Measurements from ENCODE around the gene SNRPA.

The SNRPA gene

DNA sequence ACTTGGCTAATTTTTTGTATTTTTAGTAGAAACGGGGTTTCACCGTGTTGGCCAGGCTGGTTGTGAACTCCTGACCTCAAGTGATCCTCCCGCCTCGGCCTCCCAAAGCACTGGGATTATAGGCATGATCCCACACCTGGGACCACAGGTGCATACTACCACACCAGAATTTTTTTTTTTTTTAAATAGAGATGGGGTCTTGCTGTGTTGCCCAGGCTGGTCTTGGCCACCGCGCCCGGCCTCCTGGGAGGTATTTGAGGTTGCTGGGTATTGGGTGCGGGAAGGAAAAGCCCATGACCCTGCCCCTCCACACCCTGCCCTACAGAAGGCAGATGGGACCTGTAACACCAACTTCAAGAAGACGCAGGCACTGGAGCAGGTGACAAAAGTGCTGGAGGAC, 14.3 kb upstream of the SNRPA start:
- Mint-ChIP-seq H3K4me3 (no peak overlapping the region), H3K27ac (no peak overlapping the region), H3K4me1 (ENCODE audit: low read depth) (peaks cover 4% of the 10 kb centered on the region), H3K27me3 (no peaks in the 10 kb centered on the region), H3K36me3 (ENCODE audit: low read depth) (peaks cover 31% of the 10 kb centered on the region), H3K9me3 (no peaks in the 10 kb centered on the region)

DNA sequence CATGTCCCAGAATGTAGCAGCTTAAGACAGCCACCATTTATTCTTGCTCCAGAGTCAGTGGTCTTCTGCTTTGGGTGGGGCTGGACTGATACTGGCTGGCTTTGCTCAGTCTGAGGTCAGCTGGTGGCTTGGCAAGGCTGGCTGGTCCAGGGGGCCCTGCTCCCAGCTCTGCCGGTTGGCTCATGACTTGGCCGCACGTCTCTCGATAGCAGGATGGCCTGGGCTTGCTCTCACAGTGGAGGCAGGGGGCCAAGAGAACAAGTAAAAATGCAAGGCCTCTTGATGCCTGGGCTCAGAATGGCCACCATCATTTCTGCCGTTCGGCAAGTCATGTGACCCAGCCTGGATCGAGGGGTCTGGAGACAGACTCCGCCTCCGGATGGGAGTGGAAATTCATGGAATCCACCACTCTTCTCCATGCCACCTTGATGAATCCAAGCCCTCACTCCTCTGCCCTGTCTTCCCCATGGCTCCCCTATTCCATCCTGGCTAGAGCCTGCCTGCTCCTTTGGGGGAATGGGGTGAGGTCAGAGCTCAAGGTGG, 13.8 kb upstream of the SNRPA start:
- peaks cover 31% of the 10 kb centered on the region for H3K36me3 Mint-ChIP-seq (ENCODE audit: low read depth)
- peaks cover 4% of the 10 kb centered on the region for H3K4me1 Mint-ChIP-seq (ENCODE audit: low read depth)
- no peak overlapping the region for H3K4me3 Mint-ChIP-seq
- H3K27me3 Mint-ChIP-seq = no peaks in the 10 kb centered on the region
- H3K9me3 Mint-ChIP-seq = no peaks in the 10 kb centered on the region
- H3K27ac Mint-ChIP-seq = no peak overlapping the region

DNA sequence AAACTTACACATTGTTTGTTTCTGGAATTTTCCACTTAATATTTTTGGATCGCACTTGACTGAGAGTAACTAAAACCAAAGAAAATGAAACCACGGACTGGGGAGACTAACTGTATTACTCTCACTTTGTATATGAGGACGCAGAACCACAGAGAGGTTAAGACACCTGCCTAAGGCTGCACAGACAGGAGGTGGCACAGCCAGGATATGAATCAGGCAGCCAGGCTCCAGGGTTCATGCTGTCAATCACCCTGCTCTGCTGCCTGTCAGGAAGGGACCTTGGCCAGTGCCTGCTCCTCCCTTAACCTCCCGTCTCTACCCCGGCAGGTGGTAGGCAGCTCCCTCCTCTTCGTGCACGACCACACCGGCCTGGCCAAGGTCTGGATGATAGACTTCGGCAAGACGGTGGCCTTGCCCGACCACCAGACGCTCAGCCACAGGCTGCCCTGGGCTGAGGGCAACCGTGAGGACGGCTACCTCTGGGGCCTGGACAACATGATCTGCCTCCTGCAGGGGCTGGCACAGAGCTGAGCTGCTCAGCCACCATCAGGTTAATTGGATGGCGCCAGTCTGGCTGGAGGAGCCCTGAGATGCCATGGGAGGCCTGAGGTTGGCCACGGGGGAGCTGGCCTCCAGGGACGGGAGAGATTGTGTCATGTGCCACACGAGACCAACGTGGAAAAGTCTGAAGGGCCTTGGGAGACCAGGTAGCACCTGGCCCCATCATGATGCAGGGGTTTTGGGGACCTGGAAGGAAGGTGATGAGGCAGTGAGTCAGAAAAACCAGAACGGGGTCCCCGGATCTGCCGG, 11.8 kb upstream of the SNRPA start:
- H3K36me3 Mint-ChIP-seq (ENCODE audit: low read depth) = peaks cover 15% of the 10 kb centered on the region
- H3K4me3 Mint-ChIP-seq = no peak overlapping the region
- H3K27me3 Mint-ChIP-seq = no peaks in the 10 kb centered on the region
- no peaks in the 10 kb centered on the region for H3K9me3 Mint-ChIP-seq
- H3K4me1 Mint-ChIP-seq (ENCODE audit: low read depth) = peaks cover 4% of the 10 kb centered on the region
- peak overlapping the region; percentile 40 for H3K27ac Mint-ChIP-seq

DNA sequence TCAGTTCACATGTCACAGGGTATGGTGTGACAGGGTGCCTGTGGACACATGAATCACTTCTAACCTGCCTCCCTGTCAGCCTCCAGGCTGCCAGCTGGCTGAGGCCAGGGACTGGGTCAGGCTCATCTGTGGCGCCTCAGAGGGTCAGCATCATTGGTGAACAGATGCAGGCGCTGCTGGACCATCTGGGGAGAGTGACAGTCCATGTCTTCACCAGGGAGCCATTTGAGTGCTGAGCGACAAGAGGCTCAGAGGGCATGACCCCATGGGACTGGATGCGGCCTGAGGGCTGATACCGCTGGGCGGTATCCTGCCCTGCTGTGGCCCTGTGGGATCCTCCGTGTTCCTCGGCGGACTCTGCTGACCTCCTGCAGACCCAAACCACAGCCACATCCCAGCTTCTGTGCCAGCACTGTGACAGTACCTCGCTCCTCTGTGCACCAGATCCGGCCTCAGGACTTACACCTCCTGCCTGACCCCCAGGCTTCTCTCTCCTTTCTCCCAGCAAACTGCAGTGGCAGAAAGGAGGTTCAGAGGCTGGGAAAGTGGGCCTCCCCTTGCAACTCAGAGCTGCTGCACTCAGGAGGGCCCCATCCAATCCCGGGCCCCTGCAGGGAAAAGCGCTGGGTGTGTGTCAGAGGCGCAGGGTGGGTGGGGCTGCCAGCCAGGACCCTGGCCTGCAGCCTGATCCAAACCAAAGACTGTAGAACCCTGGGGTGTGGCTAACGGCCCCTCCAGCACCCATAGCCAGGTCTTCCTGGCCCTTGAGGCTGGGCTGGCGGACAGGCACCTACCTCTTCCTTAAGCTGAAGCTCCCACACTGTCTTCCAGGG, 10.9 kb upstream of the SNRPA start:
- Mint-ChIP-seq H3K4me1 (ENCODE audit: low read depth) (peaks cover 4% of the 10 kb centered on the region), H3K36me3 (ENCODE audit: low read depth) (peaks cover 12% of the 10 kb centered on the region), H3K4me3 (no peak overlapping the region), H3K9me3 (no peaks in the 10 kb centered on the region), H3K27me3 (no peaks in the 10 kb centered on the region), H3K27ac (no peak overlapping the region)

DNA sequence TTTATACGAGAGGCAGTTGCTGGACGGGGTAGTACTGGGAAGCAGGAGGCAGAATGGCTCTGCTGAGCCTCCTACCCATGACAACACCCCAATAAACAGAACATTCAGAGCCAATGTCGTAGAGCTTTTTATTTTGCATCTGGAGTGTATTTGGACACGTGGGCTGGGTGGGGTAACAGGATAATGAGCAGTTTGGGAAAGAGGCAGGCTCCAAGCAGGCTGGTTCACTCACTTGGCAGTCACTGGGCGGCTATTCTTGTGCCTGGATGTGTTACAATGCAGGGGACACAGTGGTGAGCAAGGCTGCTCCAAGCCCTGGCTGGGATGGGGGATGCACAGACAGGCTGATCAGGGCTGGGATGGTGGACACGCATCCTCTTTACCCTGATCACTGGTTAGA, 10.3 kb upstream of the SNRPA start:
- no peak overlapping the region for H3K27ac Mint-ChIP-seq
- peaks cover 4% of the 10 kb centered on the region for H3K4me1 Mint-ChIP-seq (ENCODE audit: low read depth)
- H3K9me3 Mint-ChIP-seq = no peaks in the 10 kb centered on the region
- H3K27me3 Mint-ChIP-seq = no peaks in the 10 kb centered on the region
- H3K36me3 Mint-ChIP-seq (ENCODE audit: low read depth) = peaks cover 6% of the 10 kb centered on the region
- no peak overlapping the region for H3K4me3 Mint-ChIP-seq

DNA sequence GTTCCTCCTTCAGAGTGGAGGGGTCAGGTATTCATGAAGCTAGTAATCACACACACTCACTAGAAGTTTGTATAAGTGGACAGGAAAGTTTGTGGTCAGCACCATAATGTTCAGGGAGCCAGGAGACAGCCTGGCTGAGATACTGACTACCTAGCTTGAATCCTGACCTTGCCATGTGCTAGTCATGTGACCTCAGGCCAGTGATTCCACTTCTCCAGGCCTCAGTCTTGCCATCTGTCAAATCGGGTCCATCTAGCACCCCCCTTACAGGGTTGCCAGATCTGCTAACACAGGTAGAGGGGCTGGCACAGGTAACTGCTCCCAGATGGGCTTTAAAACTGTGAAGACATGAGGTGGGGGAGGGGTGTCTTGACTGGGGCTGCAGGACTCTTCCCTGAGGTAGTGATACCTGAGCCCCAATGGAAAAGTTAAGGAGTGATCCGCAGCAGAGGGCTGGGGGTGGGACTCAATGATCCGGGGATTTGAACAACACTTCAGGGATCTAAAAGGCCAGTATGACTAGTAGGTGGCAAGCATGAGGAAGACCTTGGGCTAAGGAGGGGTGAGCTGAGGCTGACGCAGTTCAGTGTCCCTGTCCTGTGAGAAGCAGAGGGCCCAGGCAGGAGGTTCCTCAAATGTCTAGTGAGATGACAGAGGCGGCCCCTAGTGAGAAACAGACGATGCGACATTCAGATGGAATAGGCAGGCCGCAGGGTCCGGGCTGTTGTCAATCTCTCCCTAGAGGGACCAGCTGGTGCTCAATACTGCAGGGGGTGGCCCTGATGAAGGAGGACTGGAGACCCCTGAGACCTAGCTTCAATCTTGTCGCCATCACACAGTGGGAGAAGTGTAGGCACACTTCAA, 9.2 kb upstream of the SNRPA start:
- H3K36me3 Mint-ChIP-seq (ENCODE audit: low read depth) = peaks cover 5% of the 10 kb centered on the region
- peaks cover 4% of the 10 kb centered on the region for H3K4me1 Mint-ChIP-seq (ENCODE audit: low read depth)
- no peak overlapping the region for H3K4me3 Mint-ChIP-seq
- H3K9me3 Mint-ChIP-seq = no peaks in the 10 kb centered on the region
- H3K27ac Mint-ChIP-seq = no peak overlapping the region
- no peaks in the 10 kb centered on the region for H3K27me3 Mint-ChIP-seq

DNA sequence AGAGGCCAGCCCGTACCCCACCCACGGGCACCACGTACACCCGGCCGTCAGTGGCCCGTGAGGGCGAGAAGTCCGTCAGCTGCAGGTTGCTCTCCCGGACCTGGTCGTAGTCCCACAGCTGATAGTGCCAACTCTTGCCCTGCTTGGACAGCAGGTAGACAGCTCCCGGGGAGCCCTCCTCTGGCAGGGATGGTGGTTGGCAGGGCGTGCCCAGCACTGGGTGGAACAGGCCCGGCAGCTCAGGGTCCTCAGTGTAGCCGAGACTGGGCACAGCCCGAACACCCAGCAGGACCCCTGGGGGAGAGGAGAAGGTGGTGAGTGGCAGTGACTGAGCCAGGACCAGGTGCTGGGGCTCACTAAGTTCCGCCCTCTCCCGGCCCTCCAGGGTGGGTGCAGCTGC, 8.5 kb upstream of the SNRPA start:
- H3K4me1 Mint-ChIP-seq (ENCODE audit: low read depth) = peaks cover 4% of the 10 kb centered on the region
- no peak overlapping the region for H3K27ac Mint-ChIP-seq
- H3K4me3 Mint-ChIP-seq = no peak overlapping the region
- peaks cover 5% of the 10 kb centered on the region for H3K36me3 Mint-ChIP-seq (ENCODE audit: low read depth)
- H3K27me3 Mint-ChIP-seq = no peaks in the 10 kb centered on the region
- no peaks in the 10 kb centered on the region for H3K9me3 Mint-ChIP-seq

DNA sequence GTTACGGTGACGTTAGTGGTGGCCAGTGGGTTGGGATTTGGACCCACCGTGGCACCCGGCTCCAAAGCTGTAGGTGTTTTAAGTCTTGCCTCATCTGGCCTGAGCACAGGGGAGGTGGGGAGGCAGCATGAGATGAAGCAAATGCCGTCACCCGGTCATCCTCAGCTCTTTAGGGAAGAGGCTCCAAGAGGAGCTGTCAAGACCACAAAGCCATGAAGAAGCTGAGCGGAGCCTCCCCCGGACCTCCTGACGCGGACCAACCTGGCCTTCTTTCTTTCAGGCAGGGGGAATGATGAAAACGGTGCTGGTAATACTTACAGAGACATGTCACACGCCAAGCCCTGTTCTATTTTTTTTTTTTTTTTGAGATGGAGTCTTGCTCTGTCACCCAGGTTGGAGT, 8.1 kb upstream of the SNRPA start:
- H3K36me3 Mint-ChIP-seq (ENCODE audit: low read depth) = peaks cover 5% of the 10 kb centered on the region
- no peaks in the 10 kb centered on the region for H3K9me3 Mint-ChIP-seq
- no peak overlapping the region for H3K27ac Mint-ChIP-seq
- H3K27me3 Mint-ChIP-seq = no peaks in the 10 kb centered on the region
- H3K4me1 Mint-ChIP-seq (ENCODE audit: low read depth) = peaks cover 4% of the 10 kb centered on the region
- no peak overlapping the region for H3K4me3 Mint-ChIP-seq

DNA sequence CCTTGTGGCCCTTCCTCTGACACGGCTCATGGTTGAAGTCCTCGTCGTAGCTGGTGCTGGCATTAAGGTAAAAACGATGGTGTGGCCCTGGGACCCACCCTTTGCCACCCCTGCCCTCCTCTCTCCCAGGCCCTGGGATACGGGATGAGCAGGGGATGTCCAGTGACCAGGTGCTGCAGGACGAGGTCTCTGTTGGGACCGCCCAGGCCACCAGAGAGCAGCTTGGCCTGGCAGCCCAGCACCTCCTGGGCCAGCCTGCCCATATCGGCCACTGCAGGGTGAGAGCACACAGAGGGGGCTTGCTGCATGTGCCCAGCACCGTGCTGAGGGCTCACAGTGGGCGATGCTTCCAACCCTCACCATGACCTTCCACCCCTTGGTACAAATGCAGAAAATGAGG, 7.1 kb upstream of the SNRPA start:
- Mint-ChIP-seq H3K27me3 (no peaks in the 10 kb centered on the region), H3K36me3 (ENCODE audit: low read depth) (peaks cover 1% of the 10 kb centered on the region), H3K9me3 (no peaks in the 10 kb centered on the region), H3K4me3 (no peak overlapping the region), H3K27ac (no peak overlapping the region), H3K4me1 (ENCODE audit: low read depth) (peaks cover 9% of the 10 kb centered on the region)

DNA sequence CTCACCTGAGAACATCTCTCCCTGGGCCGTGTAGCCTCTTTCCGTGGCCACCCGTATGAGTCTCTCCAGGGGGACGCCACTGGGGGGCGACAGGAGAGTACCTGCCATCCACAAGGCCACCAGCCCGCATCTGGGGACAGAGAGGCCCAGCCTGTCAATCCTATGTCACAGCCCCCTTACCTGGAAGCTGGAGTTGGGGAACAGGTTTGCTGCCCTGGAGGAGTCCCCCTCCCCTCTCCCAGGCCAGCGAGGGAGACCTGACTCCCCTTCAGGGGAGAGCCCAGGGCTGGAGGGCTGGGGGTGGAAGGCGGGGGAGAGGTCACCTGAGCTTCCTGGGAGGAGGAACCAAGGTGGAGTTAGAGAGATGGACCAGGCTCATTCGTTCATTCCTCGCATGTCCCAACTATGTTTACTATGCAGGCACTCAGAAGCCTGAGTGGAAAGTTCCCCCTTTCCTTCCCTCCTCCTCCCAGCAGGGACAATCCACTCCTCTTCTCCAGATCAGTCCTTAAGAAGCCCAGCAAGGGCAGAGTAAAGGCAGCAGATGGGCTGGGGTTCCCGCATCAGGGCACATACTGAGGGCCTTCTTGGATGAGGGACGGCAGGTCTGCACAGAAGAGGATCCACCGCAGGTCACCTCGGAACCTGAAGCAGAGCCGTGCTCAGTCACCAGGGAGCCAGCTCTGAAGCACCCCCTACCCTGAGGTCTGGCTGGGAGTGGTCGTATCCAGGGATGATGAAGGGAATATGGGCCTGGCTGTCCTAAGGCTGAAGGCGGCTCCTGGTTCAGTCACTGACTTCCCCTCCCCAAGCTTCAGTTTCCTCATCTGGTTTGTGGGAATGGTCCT, 6.2 kb upstream of the SNRPA start:
- Mint-ChIP-seq H3K36me3 (ENCODE audit: low read depth) (no peaks in the 10 kb centered on the region), H3K27me3 (no peaks in the 10 kb centered on the region), H3K27ac (no peak overlapping the region), H3K4me1 (ENCODE audit: low read depth) (peaks cover 10% of the 10 kb centered on the region), H3K9me3 (no peaks in the 10 kb centered on the region), H3K4me3 (no peak overlapping the region)

DNA sequence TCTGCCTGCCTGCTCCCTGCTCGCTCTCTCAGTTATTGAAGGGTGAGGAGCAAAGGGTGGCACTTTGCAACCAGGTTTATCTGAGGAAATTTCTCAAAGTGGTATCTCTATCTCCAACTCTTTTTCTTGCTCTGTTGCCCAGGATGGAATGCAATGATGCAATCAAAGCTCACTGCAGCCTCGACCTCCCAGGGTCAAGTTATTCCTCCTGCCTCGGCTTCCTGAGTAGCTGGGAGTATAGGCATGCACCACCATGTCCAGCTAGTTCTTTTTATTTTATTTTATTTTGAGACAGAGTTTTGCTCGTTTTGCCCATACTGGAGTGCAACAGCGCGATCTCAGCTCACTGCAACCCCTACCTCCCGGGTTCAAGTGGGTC, 5.6 kb upstream of the SNRPA start:
- H3K27me3 Mint-ChIP-seq = no peaks in the 10 kb centered on the region
- H3K4me3 Mint-ChIP-seq = no peak overlapping the region
- H3K36me3 Mint-ChIP-seq (ENCODE audit: low read depth) = no peaks in the 10 kb centered on the region
- H3K4me1 Mint-ChIP-seq (ENCODE audit: low read depth) = peaks cover 16% of the 10 kb centered on the region
- no peak overlapping the region for H3K27ac Mint-ChIP-seq
- H3K9me3 Mint-ChIP-seq = no peaks in the 10 kb centered on the region

DNA sequence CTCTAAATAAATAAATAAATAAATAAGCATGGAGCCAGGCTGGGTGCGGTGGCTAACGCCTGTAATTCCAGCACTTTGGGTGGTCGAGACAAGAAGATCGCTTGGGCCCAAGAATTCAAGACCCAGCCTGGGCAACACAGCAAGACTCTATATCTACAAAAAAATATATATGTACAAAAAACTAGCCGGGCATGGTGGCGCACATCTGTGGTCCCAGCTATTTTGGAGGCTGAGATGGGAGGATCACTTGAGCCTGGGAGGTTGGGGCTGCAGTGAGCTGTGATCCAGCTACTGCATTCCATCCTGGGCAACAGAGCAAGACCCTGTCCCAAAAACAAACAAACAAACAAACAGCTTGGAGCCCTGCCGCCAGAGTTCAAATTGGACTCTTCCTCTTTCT, 3.5 kb upstream of the SNRPA start:
- Mint-ChIP-seq H3K36me3 (ENCODE audit: low read depth) (peaks cover 15% of the 10 kb centered on the region), H3K27me3 (no peaks in the 10 kb centered on the region), H3K9me3 (no peaks in the 10 kb centered on the region), H3K27ac (no peak overlapping the region), H3K4me1 (ENCODE audit: low read depth) (peaks cover 32% of the 10 kb centered on the region), H3K4me3 (no peak overlapping the region)

DNA sequence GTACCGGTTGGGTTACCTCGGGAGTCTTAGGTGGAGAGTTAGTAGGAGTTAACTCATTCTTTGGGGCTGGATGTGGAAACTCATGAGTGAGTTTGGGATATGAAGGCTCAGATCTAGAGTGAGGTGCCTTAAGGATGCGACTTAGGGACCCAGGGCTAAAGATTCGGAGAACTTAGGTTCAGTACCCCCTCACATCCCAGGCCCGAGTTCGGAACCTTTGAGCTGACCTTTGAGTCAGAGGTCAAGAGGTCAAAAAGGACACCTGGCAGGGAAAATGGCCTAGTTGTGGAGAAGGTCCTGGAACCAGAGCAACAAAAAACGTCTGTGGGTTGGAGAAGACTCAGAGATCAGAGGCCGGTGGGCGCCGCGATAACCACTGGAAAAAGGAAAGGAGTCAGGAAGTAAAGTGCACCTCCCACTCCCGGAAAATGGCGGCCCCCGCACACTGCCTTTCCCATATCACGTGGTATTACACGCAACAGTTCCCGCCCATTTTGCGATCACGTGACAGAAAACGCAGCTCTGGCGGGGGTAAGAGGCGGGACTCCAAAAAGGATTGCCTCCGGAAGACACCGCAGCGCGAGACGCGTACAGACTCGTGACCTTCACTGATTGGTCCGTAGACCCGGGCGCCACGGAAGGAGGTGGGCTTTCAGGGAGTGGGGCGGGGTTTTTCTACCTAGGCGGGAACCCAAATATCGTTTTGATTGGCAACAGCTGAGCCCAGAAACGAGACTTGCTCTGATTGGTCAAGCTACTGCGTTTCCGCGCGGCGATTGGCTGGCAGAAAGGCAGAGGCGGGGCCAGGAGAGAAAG, 737 bp upstream of the SNRPA start, which contains the start of gene ACTMAP:
TSS of gene ACTMAP (minus strand) at position 420 of the 816 bp plus-strand sequence. CDS start 674 bp downstream, outside the sequence.
- peaks cover 50% of the 10 kb centered on the region for H3K4me1 Mint-ChIP-seq (ENCODE audit: low read depth)
- peaks cover 31% of the 10 kb centered on the region for H3K36me3 Mint-ChIP-seq (ENCODE audit: low read depth)
- no peaks in the 10 kb centered on the region for H3K9me3 Mint-ChIP-seq
- H3K27ac Mint-ChIP-seq = peak within 1 kb of the TSS; percentile 98
- no peaks in the 10 kb centered on the region for H3K27me3 Mint-ChIP-seq
- peak within 1 kb of the TSS; percentile 95 for H3K4me3 Mint-ChIP-seq
